GM13976 (cell line): ENCODE data around the gene WDR72.

Experiments used
- DNase-seq: peaks from one replicate; pipeline ENCODE4 v3.0.0; 2012; ENCODE audit warnings: low spot score
- CTCF ChIP-seq: IDR thresholded peaks from 2 replicates; pipeline ENCODE4 v1.5.1; 2012; ENCODE audit warnings: borderline replicate concordance, mild to moderate bottlenecking; ENCODE audit not compliant: insufficient read depth; ENCODE audit errors: extremely low read depth, missing control alignments, control extremely low read depth
- in situ Hi-C: fragments of 300-500 bp; cut with MboI; formaldehyde crosslinking; loops from one replicate; pipeline ENCODE4 v1.12.0; 2022; ENCODE audit warnings: low sequenced_read_pairs, mixed read lengths, inconsistent platforms; ENCODE audit not compliant: unreplicated experiment

Gene WDR72

GRCh38 chr15:53681056-53681455 is 78.4 kb downstream of the WDR72 start:
- in situ Hi-C loops: no loop called here
- TF ChIP-seq CTCF: no peak
- DNase-seq: no peak

GRCh38 chr15:53675832-53676231 is 83.6 kb downstream of the WDR72 start:
- in situ Hi-C loops: no loop called here
- TF ChIP-seq CTCF: no peak
- no peak for DNase-seq

GRCh38 chr15:53671545-53671944 is 87.9 kb downstream of the WDR72 start:
- no peak for TF ChIP-seq CTCF
- DNase-seq: no peak
- in situ Hi-C loops: no loop called here

- TF ChIP-seq CTCF: no peak
- in situ Hi-C loops: no loop called here
- no peak for DNase-seq
Observed at GRCh38 chr15:53670701-53671100, 88.8 kb downstream of the WDR72 start.

GRCh38 chr15:53665930-53666329 is 93.5 kb downstream of the WDR72 start:
- DNase-seq: no peak
- TF ChIP-seq CTCF: no peak
- in situ Hi-C loops: no loop called here

- in situ Hi-C loops: no loop called here
- TF ChIP-seq CTCF: no peak
- no peak for DNase-seq
Observed at GRCh38 chr15:53658827-53659555, 100.5 kb downstream of the WDR72 start.
